Measurements from ENCODE around the gene PRRT1.

Gene PRRT1

GRCh38 chr6:32174416-32174815 is 22.7 kb upstream of the PRRT1 start:
- no peak for DNase-seq (ENCODE audit: low read depth)

GRCh38 chr6:32173051-32173727 is 21.4 kb upstream of the PRRT1 start:
- no peak for DNase-seq (ENCODE audit: low read depth)

GRCh38 chr6:32171234-32171633 is 19.5 kb upstream of the PRRT1 start:
- DNase-seq (ENCODE audit: low read depth) = no peak

GRCh38 chr6:32170294-32170693 is 18.6 kb upstream of the PRRT1 start:
- no peak for DNase-seq (ENCODE audit: low read depth)

- no peak for DNase-seq (ENCODE audit: low read depth)
These were observed 17.3 kb upstream of the PRRT1 start for GRCh38 chr6:32168807-32169591.

- DNase-seq (ENCODE audit: low read depth) = no peak
These were observed 16.6 kb upstream of the PRRT1 start for GRCh38 chr6:32168350-32168749.

- no peak for DNase-seq (ENCODE audit: low read depth)
These were observed 16.1 kb upstream of the PRRT1 start for GRCh38 chr6:32167761-32168262.

- DNase-seq (ENCODE audit: low read depth) = no peak
These were observed 15.5 kb upstream of the PRRT1 start for GRCh38 chr6:32167154-32167760.

- no peak for DNase-seq (ENCODE audit: low read depth)
These were observed 14.8 kb upstream of the PRRT1 start for GRCh38 chr6:32166411-32167061.

GRCh38 chr6:32164295-32164694 is 12.6 kb upstream of the PRRT1 start, which contains the start of gene EGFL8:
TSS of gene EGFL8 (plus strand) at chr6:32164595. CDS start at chr6:32166166, 1,571 bp downstream.
- no peak for DNase-seq (ENCODE audit: low read depth)

GRCh38 chr6:32163559-32164258 is 12.0 kb upstream of the PRRT1 start:
- DNase-seq (ENCODE audit: low read depth) = no peak

- no peak for DNase-seq (ENCODE audit: low read depth)
These were observed 6.3 kb upstream of the PRRT1 start for GRCh38 chr6:32158052-32158451.

- DNase-seq (ENCODE audit: low read depth) = no peak
These were observed 5.2 kb upstream of the PRRT1 start for GRCh38 chr6:32156891-32157290.

- DNase-seq (ENCODE audit: low read depth) = peak; percentile 41
These were observed 2.9 kb upstream of the PRRT1 start for GRCh38 chr6:32154514-32155161.

GRCh38 chr6:32153564-32154513 is 2.1 kb upstream of the PRRT1 start, which contains the start of gene PPT2:
TSS of gene PPT2 (plus strand) at chr6:32154141. CDS start at chr6:32154595, 454 bp downstream.
- peak; percentile 69 for DNase-seq (ENCODE audit: low read depth)

GRCh38 chr6:32152769-32153563 is 1.2 kb upstream of the PRRT1 start:
- DNase-seq (ENCODE audit: low read depth) = no peak

GRCh38 chr6:32151181-32151862 is 417 bp downstream of the PRRT1 start:
- DNase-seq (ENCODE audit: low read depth) = no peak
